BE2C (cell line): ENCODE data around the gene ZBED6.
"Not testable (repeated sequence)": the region's sequence is repeated elsewhere in the genome, so short reads cannot be mapped to it uniquely, and the experiment has no call there.

Source experiments
- DNase-seq: peaks from one replicate; pipeline ENCODE4 v3.0.0-alpha.2; 2020
- H3K27me3 ChIP-seq: fragments of 250-450 bp; sonication (Bioruptor Pico); 2 replicates; pipeline ENCODE4 v1.5.1; 2020; ENCODE audit warnings: mild to moderate bottlenecking
- H3K36me3 ChIP-seq: fragments of 250-450 bp; sonication (Bioruptor Pico); 2 replicates; pipeline ENCODE4 v1.5.1; 2020; ENCODE audit warnings: mild to moderate bottlenecking
- H3K4me1 ChIP-seq: fragments of 250-450 bp; sonication (Bioruptor Pico); 2 replicates; pipeline ENCODE4 v1.5.1; 2020
- H3K4me3 ChIP-seq: 2 replicates; pipeline ENCODE4 v1.5.1; 2011; ENCODE audit warnings: low read depth, low read length
- H3K9me3 ChIP-seq: fragments of 250-450 bp; sonication (Bioruptor Pico); 2 replicates; pipeline ENCODE4 v1.5.1; 2020
- TF ChIP-seq, protein P1 (sequence below): IDR thresholded peaks from 2 replicates; pipeline ENCODE4 v1.5.1; 2012; ENCODE audit warnings: mild to moderate bottlenecking, low read depth, low read length

Gene ZBED6

DNA sequence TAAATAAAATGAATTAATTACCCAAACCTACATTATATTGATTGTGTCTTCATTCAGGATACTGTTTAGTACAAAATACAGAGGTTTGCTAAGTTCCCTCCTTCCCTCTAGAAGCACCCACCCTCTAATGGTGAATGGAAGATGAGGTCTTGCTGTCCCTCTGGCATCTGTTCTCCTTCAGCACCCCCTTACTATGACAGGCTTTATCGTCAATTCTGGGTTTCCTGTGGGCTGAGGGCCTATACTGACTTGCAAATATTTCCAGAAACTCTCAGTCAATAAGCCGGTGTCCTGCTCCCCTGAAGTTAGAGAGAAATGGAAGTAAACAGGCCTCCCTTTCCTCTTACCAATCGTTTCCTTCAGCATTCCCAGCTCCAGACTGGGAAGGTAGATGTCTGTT lies 17.3 kb upstream of the ZBED6 start:
- no peak for DNase-seq
- H3K4me1 ChIP-seq, result no peaks in the 10 kb centered on the region
- TF ChIP-seq, protein P1, sequence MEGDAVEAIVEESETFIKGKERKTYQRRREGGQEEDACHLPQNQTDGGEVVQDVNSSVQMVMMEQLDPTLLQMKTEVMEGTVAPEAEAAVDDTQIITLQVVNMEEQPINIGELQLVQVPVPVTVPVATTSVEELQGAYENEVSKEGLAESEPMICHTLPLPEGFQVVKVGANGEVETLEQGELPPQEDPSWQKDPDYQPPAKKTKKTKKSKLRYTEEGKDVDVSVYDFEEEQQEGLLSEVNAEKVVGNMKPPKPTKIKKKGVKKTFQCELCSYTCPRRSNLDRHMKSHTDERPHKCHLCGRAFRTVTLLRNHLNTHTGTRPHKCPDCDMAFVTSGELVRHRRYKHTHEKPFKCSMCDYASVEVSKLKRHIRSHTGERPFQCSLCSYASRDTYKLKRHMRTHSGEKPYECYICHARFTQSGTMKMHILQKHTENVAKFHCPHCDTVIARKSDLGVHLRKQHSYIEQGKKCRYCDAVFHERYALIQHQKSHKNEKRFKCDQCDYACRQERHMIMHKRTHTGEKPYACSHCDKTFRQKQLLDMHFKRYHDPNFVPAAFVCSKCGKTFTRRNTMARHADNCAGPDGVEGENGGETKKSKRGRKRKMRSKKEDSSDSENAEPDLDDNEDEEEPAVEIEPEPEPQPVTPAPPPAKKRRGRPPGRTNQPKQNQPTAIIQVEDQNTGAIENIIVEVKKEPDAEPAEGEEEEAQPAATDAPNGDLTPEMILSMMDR, result no peak

DNA sequence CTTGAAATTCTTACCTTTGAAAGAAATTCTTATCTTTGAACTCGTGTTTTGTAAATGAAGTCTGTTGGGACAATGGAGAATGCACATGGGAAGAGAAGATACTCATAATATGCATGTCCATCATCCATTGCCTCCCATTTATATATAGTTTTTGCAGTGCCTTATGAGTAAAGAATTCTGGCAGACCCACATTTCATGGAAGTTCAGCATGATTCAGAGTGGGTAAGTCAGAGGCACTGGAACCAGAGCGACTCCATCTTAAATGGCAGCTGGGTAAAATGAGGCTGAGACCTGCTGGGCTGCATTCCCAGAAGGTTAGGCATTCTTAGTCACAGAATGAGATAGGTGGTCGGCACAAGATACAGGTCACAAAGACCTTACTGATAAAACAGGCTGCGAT lies 16.6 kb upstream of the ZBED6 start:
- H3K9me3 ChIP-seq, result no peaks in the 10 kb centered on the region
- no peaks in the 10 kb centered on the region for H3K36me3 ChIP-seq
- no peak overlapping the region for H3K4me3 ChIP-seq
- TF ChIP-seq, protein P1, result no peak
- DNase-seq, result no peak
- H3K4me1 ChIP-seq, result no peaks in the 10 kb centered on the region
- H3K27me3 ChIP-seq, result no peaks in the 10 kb centered on the region

More for the DNA sequence above, 17.3 kb upstream of the ZBED6 start:
- H3K4me3 ChIP-seq, result no peak overlapping the region
- no peaks in the 10 kb centered on the region for H3K27me3 ChIP-seq
- H3K9me3 ChIP-seq, result no peaks in the 10 kb centered on the region
- H3K36me3 ChIP-seq, result no peaks in the 10 kb centered on the region

DNA sequence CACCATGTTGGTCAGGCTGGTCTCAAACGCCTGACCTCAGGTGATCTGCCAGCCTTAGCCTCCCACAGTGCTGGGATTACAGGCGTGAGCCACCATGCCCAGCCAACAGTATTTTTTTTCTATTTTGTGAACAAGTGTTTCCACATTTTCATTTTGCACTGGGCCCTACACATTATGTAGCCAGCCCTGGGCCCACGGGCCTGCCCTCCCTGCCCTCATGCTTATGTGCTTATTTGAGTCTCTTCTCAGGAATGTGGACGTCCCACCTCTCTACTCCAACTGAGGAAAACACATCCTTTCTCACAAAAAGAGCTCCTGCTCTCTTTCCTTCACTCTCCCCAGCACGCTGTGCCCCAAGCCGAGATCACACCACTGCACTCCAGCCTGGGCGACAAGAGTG lies 13.5 kb upstream of the ZBED6 start:
- no peaks in the 10 kb centered on the region for H3K9me3 ChIP-seq
- DNase-seq, result no peak
- H3K4me3 ChIP-seq, result no peak overlapping the region
- no peaks in the 10 kb centered on the region for H3K27me3 ChIP-seq
- H3K36me3 ChIP-seq, result no peaks in the 10 kb centered on the region
- H3K4me1 ChIP-seq, result no peaks in the 10 kb centered on the region
- TF ChIP-seq, protein P1, result no peak

DNA sequence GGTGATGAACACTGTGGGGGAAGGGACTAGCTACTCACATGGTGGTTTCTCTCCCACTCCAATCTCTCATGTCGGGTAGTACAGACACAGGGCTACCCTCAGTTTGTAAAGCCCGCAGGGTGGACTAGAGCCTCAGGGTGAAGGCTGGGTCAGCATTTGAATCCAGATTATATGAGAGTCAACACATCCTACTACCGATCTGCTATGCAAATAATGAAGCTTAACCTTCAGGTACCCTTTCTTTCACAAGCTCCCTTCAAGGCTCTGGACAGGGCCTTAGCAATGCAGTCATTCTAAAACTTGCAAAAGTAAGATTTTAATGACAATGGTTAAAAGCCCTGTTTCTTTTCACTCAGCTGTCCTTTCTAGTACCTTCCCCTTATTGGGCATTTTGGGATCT lies 5.5 kb upstream of the ZBED6 start:
- Histone ChIP-seq H3K9me3 (no peaks in the 10 kb centered on the region), H3K36me3 (no peaks in the 10 kb centered on the region), H3K27me3 (no peaks in the 10 kb centered on the region), H3K4me3 (no peak overlapping the region), H3K4me1 (0 out of 2 replicates have a peak, but pooled peaks cover under 1% of the 10 kb centered on the region)
- DNase-seq, result no peak
- TF ChIP-seq, protein P1, result no peak

DNA sequence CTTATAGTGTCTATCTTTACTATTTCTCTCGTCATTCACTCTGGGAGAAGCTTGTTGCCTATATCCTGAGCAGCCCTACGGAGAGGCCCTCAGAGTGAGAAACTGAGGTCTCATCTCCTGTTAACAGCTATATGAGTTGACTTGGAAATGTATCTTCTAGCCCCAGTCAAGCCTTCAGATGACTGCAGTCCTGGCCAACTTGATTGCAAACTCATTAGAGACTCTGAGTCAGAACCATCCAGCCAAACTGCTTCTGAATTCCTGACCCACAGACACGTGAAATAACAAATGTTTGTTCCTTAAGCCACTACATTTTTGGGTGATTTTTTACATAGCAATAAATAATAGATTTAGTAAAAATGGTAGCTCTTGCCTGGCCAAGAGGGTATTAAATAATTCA lies 3.9 kb upstream of the ZBED6 start:
- no peaks in the 10 kb centered on the region for H3K9me3 ChIP-seq
- H3K4me3 ChIP-seq, result no peak overlapping the region
- no peaks in the 10 kb centered on the region for H3K27me3 ChIP-seq
- H3K4me1 ChIP-seq, result 0 out of 2 replicates have a peak, but pooled peaks cover 2% of the 10 kb centered on the region
- H3K36me3 ChIP-seq, result no peaks in the 10 kb centered on the region
- DNase-seq, result no peak
- TF ChIP-seq, protein P1, result no peak

DNA sequence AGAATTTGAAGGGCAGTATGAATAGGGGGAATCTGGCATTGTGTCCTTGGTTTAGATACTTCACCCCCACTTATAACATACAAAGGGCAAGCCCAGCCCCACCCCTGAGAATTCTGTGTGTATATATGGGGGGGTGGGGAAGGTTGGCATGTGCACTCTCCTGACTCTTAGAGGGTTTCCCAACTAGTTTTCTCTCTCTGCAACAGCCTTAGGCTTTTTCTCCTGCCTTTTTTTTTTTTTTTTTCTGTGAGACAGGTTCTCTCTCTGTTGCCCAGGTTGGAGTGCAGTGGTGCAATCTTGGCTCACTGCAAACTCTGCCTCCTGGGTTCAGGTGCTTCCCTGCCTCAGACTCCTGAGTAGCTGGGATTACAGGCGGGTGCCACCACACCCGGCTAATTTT lies 2.9 kb upstream of the ZBED6 start:
- Histone ChIP-seq H3K36me3 (peaks cover 6% of the 10 kb centered on the region), H3K27me3 (no peaks in the 10 kb centered on the region), H3K9me3 (no peaks in the 10 kb centered on the region), H3K4me1 (0 out of 2 replicates have a peak, but pooled peaks cover 2% of the 10 kb centered on the region), H3K4me3 (no peak overlapping the region)
- DNase-seq, result no peak
- TF ChIP-seq, protein P1, result no peak

DNA sequence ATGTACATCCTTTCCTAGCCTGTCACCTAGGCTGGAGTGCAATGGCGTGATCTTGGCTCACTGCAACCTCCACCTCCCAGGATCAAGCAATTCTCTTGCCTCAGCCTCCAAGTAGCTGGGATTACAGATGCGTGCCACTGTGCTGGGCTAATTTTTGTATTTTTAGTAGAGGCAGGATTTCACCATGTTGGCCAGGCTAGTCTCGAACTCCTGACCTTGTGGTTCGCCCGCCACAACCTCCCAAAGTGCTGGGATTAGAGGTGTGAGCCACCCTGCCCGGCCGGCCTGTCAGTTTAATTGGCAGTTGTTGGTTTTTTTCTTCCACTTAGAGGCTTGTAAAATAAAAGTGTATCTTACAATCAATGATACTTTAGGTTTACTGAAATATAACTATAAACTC lies 1.9 kb upstream of the ZBED6 start:
- peaks cover 17% of the 10 kb centered on the region for H3K36me3 ChIP-seq
- DNase-seq, H3K4me3 ChIP-seq, H3K27me3 ChIP-seq, H3K4me1 ChIP-seq, H3K9me3 ChIP-seq: not testable (repeated sequence)
